ENCODE measurements around the gene TULP1. TPM values are rescaled to one million over a fixed set of nuclear protein-coding genes. Genes with fewer than 3 reads are reported as not detected.

Gene TULP1
- total RNA-seq, 1 experiment from 2014 or later, result not detected

GRCh38 chr6:35550437-35550836, 37.7 kb upstream of the TULP1 start:
- Mint-ChIP-seq H3K27me3 (ENCODE audit: insufficient read depth, unreplicated experiment) (no peaks in the 10 kb centered on the region), H3K27ac (ENCODE audit: low read depth, unreplicated experiment) (no peak overlapping the region), H3K9me3 (ENCODE audit: unreplicated experiment) (peaks cover 7% of the 10 kb centered on the region), H3K36me3 (ENCODE audit: insufficient read depth, unreplicated experiment) (no peaks in the 10 kb centered on the region), H3K4me1 (ENCODE audit: insufficient read depth, unreplicated experiment) (peaks cover under 1% of the 10 kb centered on the region), H3K4me3 (ENCODE audit: unreplicated experiment) (no peak overlapping the region)
- TF ChIP-seq CTCF (IDR thresholded peaks at IDR 0.05; ENCODE audit: unreplicated experiment), result no peak
- ChIA-PET POLR2A (interaction anchor here (1.3 kb wide), 1 partner anchor 18 kb away, joined by 7 read pairs; no protein-coding TSS in a partner anchor), CTCF (interaction anchor here (2.3 kb wide), 1 partner anchor 15 kb away, joined by 8 read pairs; no protein-coding TSS in a partner anchor)
- no peak for DNase-seq (ENCODE audit: unreplicated experiment)
- BruUV-seq (replicated peaks), result no TSS peak
- intact Hi-C loops (cut with micrococcal nuclease), result no loop called here

GRCh38 chr6:35547676-35548075, 35.0 kb upstream of the TULP1 start:
- CTCF ChIA-PET, result interaction anchor here (0.6 to 3.0 kb wide), 3 partner anchors 25 to 340 kb away, joined by 3 to 8 read pairs (median 4); no protein-coding TSS in a partner anchor
- H3K27ac Mint-ChIP-seq (ENCODE audit: low read depth, unreplicated experiment), result no peak overlapping the region
- POLR2A ChIA-PET, result interaction anchor here (0.6 to 1.0 kb wide), 3 partner anchors 16 to 429 kb away, joined by 3 to 5 read pairs (median 4); no protein-coding TSS in a partner anchor
- intact Hi-C loops (cut with micrococcal nuclease), result no loop called here
- H3K4me1 Mint-ChIP-seq (ENCODE audit: insufficient read depth, unreplicated experiment), result peaks cover 12% of the 10 kb centered on the region
- TF ChIP-seq CTCF (IDR thresholded peaks at IDR 0.05; ENCODE audit: unreplicated experiment), result no peak
- no peaks in the 10 kb centered on the region for H3K36me3 Mint-ChIP-seq (ENCODE audit: insufficient read depth, unreplicated experiment)
- H3K4me3 Mint-ChIP-seq (ENCODE audit: unreplicated experiment), result no peak overlapping the region
- no peak for DNase-seq (ENCODE audit: unreplicated experiment)
- peaks cover 7% of the 10 kb centered on the region for H3K9me3 Mint-ChIP-seq (ENCODE audit: unreplicated experiment)
- no peaks in the 10 kb centered on the region for H3K27me3 Mint-ChIP-seq (ENCODE audit: insufficient read depth, unreplicated experiment)
- BruUV-seq (replicated peaks), result no TSS peak

GRCh38 chr6:35544769-35545361, 32.2 kb upstream of the TULP1 start:
- Mint-ChIP-seq H3K27ac (ENCODE audit: low read depth, unreplicated experiment) (peak overlapping the region; percentile 29), H3K9me3 (ENCODE audit: unreplicated experiment) (peaks cover 12% of the 10 kb centered on the region), H3K27me3 (ENCODE audit: insufficient read depth, unreplicated experiment) (no peaks in the 10 kb centered on the region), H3K4me1 (ENCODE audit: insufficient read depth, unreplicated experiment) (peaks cover 12% of the 10 kb centered on the region), H3K4me3 (ENCODE audit: unreplicated experiment) (peak overlapping the region; percentile 27), H3K36me3 (ENCODE audit: insufficient read depth, unreplicated experiment) (no peaks in the 10 kb centered on the region)
- intact Hi-C loops (cut with micrococcal nuclease), result no loop called here
- ChIA-PET POLR2A (interaction anchor here (0.6 to 1.3 kb wide), 3 partner anchors 24 to 43 kb away, joined by 3 read pairs; no protein-coding TSS in a partner anchor), CTCF (interaction anchor here (0.6 kb wide), 1 partner anchor 79 kb away, joined by 3 read pairs; no protein-coding TSS in a partner anchor)
- BruUV-seq (replicated peaks), result no TSS peak
- peak; percentile 16 for DNase-seq (ENCODE audit: unreplicated experiment)
- no peak for TF ChIP-seq CTCF (IDR thresholded peaks at IDR 0.05; ENCODE audit: unreplicated experiment)

GRCh38 chr6:35543459-35544193, 30.9 kb upstream of the TULP1 start:
- Mint-ChIP-seq H3K27me3 (ENCODE audit: insufficient read depth, unreplicated experiment) (no peaks in the 10 kb centered on the region), H3K9me3 (ENCODE audit: unreplicated experiment) (peaks cover 14% of the 10 kb centered on the region), H3K36me3 (ENCODE audit: insufficient read depth, unreplicated experiment) (no peaks in the 10 kb centered on the region), H3K27ac (ENCODE audit: low read depth, unreplicated experiment) (no peak overlapping the region), H3K4me3 (ENCODE audit: unreplicated experiment) (no peak overlapping the region), H3K4me1 (ENCODE audit: insufficient read depth, unreplicated experiment) (peaks cover 12% of the 10 kb centered on the region)
- ChIA-PET POLR2A (interaction anchor here (0.5 to 1.3 kb wide), 4 partner anchors 25 to 187 kb away, joined by 3 read pairs; no protein-coding TSS in a partner anchor), CTCF (interaction anchor here (0.6 to 1.0 kb wide), 2 partner anchors 22 to 127 kb away, joined by 3 to 5 read pairs; no protein-coding TSS in a partner anchor)
- no peak for TF ChIP-seq CTCF (IDR thresholded peaks at IDR 0.05; ENCODE audit: unreplicated experiment)
- no peak for DNase-seq (ENCODE audit: unreplicated experiment)
- intact Hi-C loops (cut with micrococcal nuclease), result no loop called here
- BruUV-seq (replicated peaks), result no TSS peak
